ENCODE data around the gene ZNF536. TPM values are rescaled to one million over a fixed set of nuclear protein-coding genes. Genes with fewer than 3 reads are reported as not detected.

ZNF536 gene
- 1 to 10 TPM in 1 of 2 donors, under 1 TPM in 1; 0.41 to 1.5 TPM for total RNA-seq

GRCh38 chr19:30371960-30372824 is at the start of gene ZNF536:
ZNF536 (plus strand) TSS chr19:30372384; CDS start chr19:30443563, 71,179 bp downstream.
- Histone ChIP-seq H3K27me3 (replicated peaks; ENCODE audit: insufficient read depth) (no peaks in the 10 kb centered on the region), H3K4me3 (no peak within 1 kb of the TSS), H3K27ac (no peak within 1 kb of the TSS), H3K36me3 (no peaks in the 10 kb centered on the region), H3K4me1 (ENCODE audit: control insufficient read depth in 1 of 2, low read depth in 2 of 2) (no peaks in the 10 kb centered on the region), H3K9me3 (no peaks in the 10 kb centered on the region)
- TF ChIP-seq CTCF (IDR thresholded peaks at IDR 0.05), result no peak
- ATAC-seq (ENCODE audit: insufficient number of reproducible peaks, low FRiP score, low read depth) (no peak), DNase-seq (ENCODE audit: low spot score) (no peak)

GRCh38 chr19:30322641-30323320 is 49.4 kb upstream of the ZNF536 start:
- no peak overlapping the region for H3K27ac ChIP-seq
- H3K36me3 ChIP-seq, result no peaks in the 10 kb centered on the region
- no peaks in the 10 kb centered on the region for H3K27me3 ChIP-seq (replicated peaks; ENCODE audit: insufficient read depth)
- no peak overlapping the region for H3K4me3 ChIP-seq
- no peak for TF ChIP-seq CTCF (IDR thresholded peaks at IDR 0.05)
- no peaks in the 10 kb centered on the region for H3K9me3 ChIP-seq
- DNase-seq (ENCODE audit: low spot score), result no peak
- no peaks in the 10 kb centered on the region for H3K4me1 ChIP-seq (ENCODE audit: control insufficient read depth in 1 of 2, low read depth in 2 of 2)
- no peak for ATAC-seq (ENCODE audit: insufficient number of reproducible peaks, low FRiP score, low read depth)

- Histone ChIP-seq H3K27ac (no peak overlapping the region), H3K36me3 (no peaks in the 10 kb centered on the region), H3K4me1 (ENCODE audit: control insufficient read depth in 1 of 2, low read depth in 2 of 2) (no peaks in the 10 kb centered on the region), H3K27me3 (replicated peaks; ENCODE audit: insufficient read depth) (no peaks in the 10 kb centered on the region), H3K4me3 (no peak overlapping the region), H3K9me3 (no peaks in the 10 kb centered on the region)
- DNase-seq (ENCODE audit: low spot score) (no peak), ATAC-seq (ENCODE audit: insufficient number of reproducible peaks, low FRiP score, low read depth) (no peak)
- no peak for TF ChIP-seq CTCF (IDR thresholded peaks at IDR 0.05)
These were observed 48.3 kb upstream of the ZNF536 start for GRCh38 chr19:30323904-30324303.

GRCh38 chr19:30324982-30325381 is 47.2 kb upstream of the ZNF536 start:
- Histone ChIP-seq H3K27ac (no peak overlapping the region), H3K9me3 (no peaks in the 10 kb centered on the region), H3K4me1 (ENCODE audit: control insufficient read depth in 1 of 2, low read depth in 2 of 2) (no peaks in the 10 kb centered on the region), H3K4me3 (no peak overlapping the region), H3K36me3 (no peaks in the 10 kb centered on the region), H3K27me3 (replicated peaks; ENCODE audit: insufficient read depth) (no peaks in the 10 kb centered on the region)
- no peak for TF ChIP-seq CTCF (IDR thresholded peaks at IDR 0.05)
- ATAC-seq (ENCODE audit: insufficient number of reproducible peaks, low FRiP score, low read depth), result no peak
- DNase-seq (ENCODE audit: low spot score), result no peak

GRCh38 chr19:30325676-30326392 is 46.4 kb upstream of the ZNF536 start:
- H3K36me3 ChIP-seq, result no peaks in the 10 kb centered on the region
- DNase-seq (ENCODE audit: low spot score) (no peak), ATAC-seq (ENCODE audit: insufficient number of reproducible peaks, low FRiP score, low read depth) (no peak)
- no peak for TF ChIP-seq CTCF (IDR thresholded peaks at IDR 0.05)
- no peaks in the 10 kb centered on the region for H3K27me3 ChIP-seq (replicated peaks; ENCODE audit: insufficient read depth)
- no peak overlapping the region for H3K27ac ChIP-seq
- H3K4me3 ChIP-seq, result no peak overlapping the region
- no peaks in the 10 kb centered on the region for H3K4me1 ChIP-seq (ENCODE audit: control insufficient read depth in 1 of 2, low read depth in 2 of 2)
- no peaks in the 10 kb centered on the region for H3K9me3 ChIP-seq

Measured in thoracic aorta (tissue), 2 donors.